ENCODE results near the gene GPR142. TPM values are rescaled to one million over a fixed set of nuclear protein-coding genes. Genes with fewer than 3 reads are reported as not detected.

GPR142 gene
- total RNA-seq, 1 donor from 2014 or later = not detected

Other genes starting within 250 kb of the GPR142 start
- 3,826 and 4,570 TPM in 2 replicates for gene RPL38, start 163.8 kb upstream of the GPR142 start, total RNA-seq
- gene TTYH2, start 153.9 kb upstream of the GPR142 start, total RNA-seq = 0.40 and 0.44 TPM in 2 replicates
- gene DNAI2, start 93.3 kb upstream of the GPR142 start, total RNA-seq = not detected in 2 replicates
- under 0.01 and 0.44 TPM in 2 replicates for gene KIF19, start 41.3 kb upstream of the GPR142 start, total RNA-seq
- gene BTBD17, start 5.6 kb upstream of the GPR142 start, total RNA-seq = not detected in 2 replicates
- gene GPRC5C, start 64.6 kb downstream of the GPR142 start, total RNA-seq = 0.22 and 0.40 TPM in 2 replicates
- not detected in 2 replicates for gene CD300A, start 99.1 kb downstream of the GPR142 start, total RNA-seq
- gene CD300LB, start 164.0 kb downstream of the GPR142 start, total RNA-seq = not detected in 2 replicates
- gene CD300C, start 178.6 kb downstream of the GPR142 start, total RNA-seq = not detected in 2 replicates
- gene CD300H, start 200.0 kb downstream of the GPR142 start, total RNA-seq = not detected in 2 replicates
- gene CD300LD, start 224.8 kb downstream of the GPR142 start, total RNA-seq = not detected in 2 replicates

Measured in lung microvascular endothelial cell (primary cell).